ENCODE results near the gene PPP1CB.

- no peak for TF ChIP-seq CTCF (IDR thresholded peaks at IDR 0.05; ENCODE audit: insufficient read depth, low read length)
- TF ChIP-seq SPI1 (IDR thresholded peaks at IDR 0.05; ENCODE audit: borderline replicate concordance, low read depth) = no peak
- TF ChIP-seq POLR2AphosphoS5 (IDR thresholded peaks at IDR 0.05; ENCODE audit: low read depth) = no peak
These were observed 16.1 kb upstream of the PPP1CB start for GRCh38 chr2:28735511-28735910.
